PC-3 (cell line): ENCODE data around the gene CHST9.

Experiments
- EZH2 ChIP-seq: fragments of 300-600 bp; sonication (generic); IDR thresholded peaks from one replicate; pipeline ENCODE4 v1.6.1; 2017; ENCODE audit warnings: antibody characterized with exemption, mild to moderate bottlenecking, low read length; ENCODE audit not compliant: unreplicated experiment
- EZH2phosphoT487 ChIP-seq: fragments of 300-600 bp; sonication (generic); IDR thresholded peaks from 2 replicates; pipeline ENCODE4 v1.6.1; 2018; ENCODE audit warnings: mild to moderate bottlenecking, antibody characterized with exemption, low read length, borderline replicate concordance
- TF ChIP-seq, protein P1 (sequence below): fragments of 300-600 bp; sonication (generic); conservative IDR thresholded peaks from 2 replicates; pipeline ENCODE4 v1.5.1; 2017; ENCODE audit warnings: antibody characterized with exemption, low read depth, mild to moderate bottlenecking, low read length

DNA sequence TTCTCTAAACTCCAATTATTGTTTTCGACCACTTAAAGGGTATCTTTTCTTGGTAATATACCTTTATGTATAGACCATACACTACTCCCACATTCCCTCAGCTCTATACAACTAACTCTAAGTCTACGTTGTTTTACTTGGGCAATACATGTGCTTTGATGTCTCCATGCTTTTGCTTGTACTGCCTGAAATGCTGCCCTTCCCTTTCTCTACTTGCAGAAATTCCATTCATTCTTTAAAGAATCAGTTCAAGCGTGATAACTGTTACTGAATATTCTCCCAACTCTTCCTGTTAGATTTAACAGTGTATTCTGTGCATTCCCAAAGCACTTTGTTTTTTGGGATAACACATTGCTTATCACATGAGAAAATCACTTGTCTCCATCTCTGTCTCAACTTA, 162.6 kb downstream of the CHST9 start:
- TF ChIP-seq, protein P1, sequence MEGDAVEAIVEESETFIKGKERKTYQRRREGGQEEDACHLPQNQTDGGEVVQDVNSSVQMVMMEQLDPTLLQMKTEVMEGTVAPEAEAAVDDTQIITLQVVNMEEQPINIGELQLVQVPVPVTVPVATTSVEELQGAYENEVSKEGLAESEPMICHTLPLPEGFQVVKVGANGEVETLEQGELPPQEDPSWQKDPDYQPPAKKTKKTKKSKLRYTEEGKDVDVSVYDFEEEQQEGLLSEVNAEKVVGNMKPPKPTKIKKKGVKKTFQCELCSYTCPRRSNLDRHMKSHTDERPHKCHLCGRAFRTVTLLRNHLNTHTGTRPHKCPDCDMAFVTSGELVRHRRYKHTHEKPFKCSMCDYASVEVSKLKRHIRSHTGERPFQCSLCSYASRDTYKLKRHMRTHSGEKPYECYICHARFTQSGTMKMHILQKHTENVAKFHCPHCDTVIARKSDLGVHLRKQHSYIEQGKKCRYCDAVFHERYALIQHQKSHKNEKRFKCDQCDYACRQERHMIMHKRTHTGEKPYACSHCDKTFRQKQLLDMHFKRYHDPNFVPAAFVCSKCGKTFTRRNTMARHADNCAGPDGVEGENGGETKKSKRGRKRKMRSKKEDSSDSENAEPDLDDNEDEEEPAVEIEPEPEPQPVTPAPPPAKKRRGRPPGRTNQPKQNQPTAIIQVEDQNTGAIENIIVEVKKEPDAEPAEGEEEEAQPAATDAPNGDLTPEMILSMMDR = no peak
- TF ChIP-seq EZH2phosphoT487 = no peak
- TF ChIP-seq EZH2 = no peak
